Kidney epithelial cell (primary cell): Measurements from ENCODE around the gene HIF1A. TPM values are rescaled to one million over a fixed set of nuclear protein-coding genes. Genes with fewer than 3 reads are reported as not detected.

Experiments
- DNase-seq: peaks from one replicate; pipeline ENCODE4 v3.0.0-alpha.2; 2010; ENCODE audit warnings: low read depth
- H3K27me3 ChIP-seq: 2 replicates; pipeline ENCODE4 v1.6.0; 2011; ENCODE audit warnings: low read length; ENCODE audit not compliant: control insufficient read depth, insufficient read depth
- H3K36me3 ChIP-seq: 2 replicates; pipeline ENCODE4 v1.5.1; 2011; ENCODE audit warnings: low read length; ENCODE audit not compliant: control insufficient read depth, insufficient read depth
- H3K4me3 ChIP-seq: 2 replicates; pipeline ENCODE4 v1.5.1; 2011; ENCODE audit warnings: low read depth, mild to moderate bottlenecking, control low read depth, low read length
- CTCF ChIP-seq: IDR thresholded peaks from 2 replicates; pipeline ENCODE4 v1.5.1; 2011; ENCODE audit warnings: mild to moderate bottlenecking, moderate library complexity, low read length, control low read depth, inconsistent platforms; ENCODE audit not compliant: insufficient read depth, poor library complexity, severe bottlenecking
- total RNA-seq: library from RNA; depleted of rRNA; stranded (reverse); fragments of >200 nt; gene quantifications from 2 replicates; pipeline ENCODE4 v1.2.3, GENCODE V29; 2015

The HIF1A gene
- total RNA-seq, 1 donor from 2014 or later: 307 TPM

GRCh38 chr14:61659582-61659981 lies 35.7 kb upstream of the HIF1A start:
- Histone ChIP-seq H3K36me3 (no peaks in the 10 kb centered on the region), H3K27me3 (no peaks in the 10 kb centered on the region), H3K4me3 (no peak overlapping the region)
- no peak for TF ChIP-seq CTCF
- DNase-seq: no peak

- no peaks in the 10 kb centered on the region for H3K36me3 ChIP-seq
- DNase-seq: no peak
- no peak for TF ChIP-seq CTCF
- no peak overlapping the region for H3K4me3 ChIP-seq
- no peaks in the 10 kb centered on the region for H3K27me3 ChIP-seq
These were observed 33.6 kb upstream of the HIF1A start for GRCh38 chr14:61661471-61662400.

- TF ChIP-seq CTCF: no peak
- DNase-seq: peak; percentile 86
- H3K27me3 ChIP-seq: no peaks in the 10 kb centered on the region
- no peak overlapping the region for H3K4me3 ChIP-seq
- no peaks in the 10 kb centered on the region for H3K36me3 ChIP-seq
These were observed 32.6 kb upstream of the HIF1A start for GRCh38 chr14:61662437-61663311.

GRCh38 chr14:61663312-61663979 lies 31.9 kb upstream of the HIF1A start:
- Histone ChIP-seq H3K4me3 (no peak overlapping the region), H3K36me3 (no peaks in the 10 kb centered on the region), H3K27me3 (no peaks in the 10 kb centered on the region)
- TF ChIP-seq CTCF: no peak
- DNase-seq: no peak

GRCh38 chr14:61668282-61668681 lies 27.0 kb upstream of the HIF1A start:
- Histone ChIP-seq H3K27me3 (no peaks in the 10 kb centered on the region), H3K4me3 (no peak overlapping the region), H3K36me3 (no peaks in the 10 kb centered on the region)
- no peak for TF ChIP-seq CTCF
- no peak for DNase-seq
